HEK293T (cell line): ENCODE data around the gene RGS7.

Experiments
- CTCF ChIA-PET: fragments of 350-600 bp; formaldehyde crosslinking; extraction: SDS; loops from one replicate; lab custom pipeline; 2021; ENCODE audit warnings: antibody characterized with exemption, inconsistent platforms; lab: Yijun Ruan, JAX
- POLR2A ChIA-PET: fragments of 350-600 bp; formaldehyde crosslinking; extraction: SDS; loops from one replicate; lab custom pipeline; 2020; ENCODE audit warnings: antibody characterized with exemption, inconsistent platforms; lab: Yijun Ruan, JAX
- DNase-seq: peaks from one replicate; pipeline ENCODE4 v3.0.0; 2012; ENCODE audit warnings: mixed read lengths; ENCODE audit errors: extremely low spot score
- ARNT ChIP-seq: fragments of 450-650 bp; IDR thresholded peaks from 2 replicates; pipeline ENCODE4 v1.6.1; 2017; ENCODE audit warnings: mild to moderate bottlenecking
- BHLHE40 ChIP-seq: fragments of 450-650 bp; IDR thresholded peaks from 2 replicates; pipeline ENCODE4 v1.6.1; 2016; ENCODE audit warnings: mild to moderate bottlenecking, moderate library complexity, borderline replicate concordance
- CTBP1 ChIP-seq: fragments of 450-650 bp; IDR thresholded peaks from 2 replicates; pipeline ENCODE4 v1.6.1; 2016; ENCODE audit warnings: borderline replicate concordance
- ELF4 ChIP-seq: fragments of 450-650 bp; IDR thresholded peaks from 2 replicates; pipeline ENCODE4 v1.6.1; 2017; ENCODE audit warnings: antibody characterized with exemption
- FOXA1 ChIP-seq: fragments of 450-650 bp; IDR thresholded peaks from 2 replicates; pipeline ENCODE4 v1.6.1; 2016; ENCODE audit warnings: mild to moderate bottlenecking
- FOXK2 ChIP-seq: fragments of 450-650 bp; IDR thresholded peaks from 2 replicates; pipeline ENCODE4 v1.6.1; 2016; ENCODE audit warnings: mild to moderate bottlenecking
- FOXM1 ChIP-seq: fragments of 450-650 bp; IDR thresholded peaks from 2 replicates; pipeline ENCODE4 v1.6.1; 2017; ENCODE audit warnings: mild to moderate bottlenecking, borderline replicate concordance
- HDGF ChIP-seq: fragments of 450-650 bp; IDR thresholded peaks from 2 replicates; pipeline ENCODE4 v1.6.1; 2017; ENCODE audit warnings: antibody characterized with exemption, borderline replicate concordance
- L3MBTL2 ChIP-seq: fragments of 450-650 bp; conservative IDR thresholded peaks from 2 replicates; pipeline ENCODE4 v1.6.1; 2016; ENCODE audit warnings: mild to moderate bottlenecking
- LEF1 ChIP-seq: fragments of 450-650 bp; IDR thresholded peaks from 2 replicates; pipeline ENCODE4 v1.6.1; 2017; ENCODE audit warnings: mild to moderate bottlenecking, borderline replicate concordance
- NFRKB ChIP-seq: fragments of 450-650 bp; IDR thresholded peaks from 2 replicates; pipeline ENCODE4 v1.6.1; 2016; ENCODE audit warnings: mild to moderate bottlenecking, moderate library complexity
- SP1 ChIP-seq: fragments of 450-650 bp; IDR thresholded peaks from 2 replicates; pipeline ENCODE4 v1.6.1; 2017
- SUZ12 ChIP-seq: fragments of 450-650 bp; IDR thresholded peaks from 2 replicates; pipeline ENCODE4 v1.6.1; 2016; ENCODE audit warnings: mild to moderate bottlenecking
- TARDBP ChIP-seq: fragments of 450-650 bp; IDR thresholded peaks from 2 replicates; pipeline ENCODE4 v1.6.1; 2016
- ZNF384 ChIP-seq: fragments of 450-650 bp; IDR thresholded peaks from 2 replicates; pipeline ENCODE4 v1.6.1; 2016
- TF ChIP-seq, protein P1 (sequence below): fragments of 450-650 bp; IDR thresholded peaks from 2 replicates; pipeline ENCODE4 v1.6.1; 2016

RGS7 gene

GRCh38 chr1:241389400-241389799, 32.4 kb upstream of the RGS7 start:
- no peak for TF ChIP-seq SUZ12
- no peak for TF ChIP-seq SP1
- TF ChIP-seq L3MBTL2, result no peak
- TF ChIP-seq, protein P1, sequence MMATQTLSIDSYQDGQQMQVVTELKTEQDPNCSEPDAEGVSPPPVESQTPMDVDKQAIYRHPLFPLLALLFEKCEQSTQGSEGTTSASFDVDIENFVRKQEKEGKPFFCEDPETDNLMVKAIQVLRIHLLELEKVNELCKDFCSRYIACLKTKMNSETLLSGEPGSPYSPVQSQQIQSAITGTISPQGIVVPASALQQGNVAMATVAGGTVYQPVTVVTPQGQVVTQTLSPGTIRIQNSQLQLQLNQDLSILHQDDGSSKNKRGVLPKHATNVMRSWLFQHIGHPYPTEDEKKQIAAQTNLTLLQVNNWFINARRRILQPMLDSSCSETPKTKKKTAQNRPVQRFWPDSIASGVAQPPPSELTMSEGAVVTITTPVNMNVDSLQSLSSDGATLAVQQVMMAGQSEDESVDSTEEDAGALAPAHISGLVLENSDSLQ, result no peak
- TF ChIP-seq FOXK2, result no peak
- no peak for TF ChIP-seq FOXM1
- TF ChIP-seq TARDBP, result no peak
- TF ChIP-seq LEF1, result no peak
- TF ChIP-seq ARNT, result no peak
- TF ChIP-seq HDGF, result no peak
- no peak for TF ChIP-seq ZNF384
- no peak for TF ChIP-seq NFRKB
- POLR2A ChIA-PET, result interaction anchor here (0.6 kb wide), 1 partner anchor 1298 kb away, joined by 3 read pairs; no protein-coding TSS in a partner anchor

DNA sequence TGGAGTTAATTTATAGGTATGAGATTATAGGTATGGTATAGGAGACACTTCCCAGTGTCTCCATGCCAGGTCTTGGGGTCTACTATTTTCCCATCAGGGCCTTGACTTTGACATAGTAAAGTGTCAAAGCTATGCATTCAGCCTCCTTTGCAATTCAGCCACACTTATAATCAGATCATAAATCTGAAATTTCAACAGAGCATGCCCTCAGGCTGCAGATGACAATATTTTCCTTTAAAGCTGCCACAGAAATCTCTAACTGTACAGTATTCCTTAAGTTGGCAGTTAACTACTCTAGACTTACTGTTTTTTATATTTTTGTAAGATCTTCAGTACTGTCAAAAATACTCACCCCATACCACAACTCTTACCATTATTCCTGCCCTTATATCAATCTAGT, 30.2 kb upstream of the RGS7 start:
- DNase-seq, result no peak
- ChIA-PET POLR2A (no interaction called here), CTCF (interaction anchor here (1.4 kb wide), 1 partner anchor 12 kb away, joined by 5 read pairs; no protein-coding TSS in a partner anchor)
- TF ChIP-seq ZNF384, result no peak

More at GRCh38 chr1:241389400-241389799, 32.4 kb upstream of the RGS7 start:
- CTCF ChIA-PET, result no interaction called here
- DNase-seq, result no peak

- no peak for DNase-seq
- POLR2A ChIA-PET, result no interaction called here
- TF ChIP-seq, protein P1, result no peak
- TF ChIP-seq CTBP1 (no peak), NFRKB (no peak), ZNF384 (no peak), ARNT (no peak), ELF4 (no peak), L3MBTL2 (no peak), BHLHE40 (no peak), LEF1 (no peak), FOXA1 (no peak)
- CTCF ChIA-PET, result no interaction called here
These were observed 19.7 kb upstream of the RGS7 start for GRCh38 chr1:241376701-241377100.

GRCh38 chr1:241375886-241376285, 18.9 kb upstream of the RGS7 start:
- TF ChIP-seq L3MBTL2, result no peak
- TF ChIP-seq BHLHE40, result no peak
- TF ChIP-seq ARNT, result no peak
- TF ChIP-seq FOXM1, result no peak
- TF ChIP-seq, protein P1, result no peak
- no peak for TF ChIP-seq SUZ12
- TF ChIP-seq FOXK2, result no peak
- no peak for TF ChIP-seq NFRKB
- no peak for TF ChIP-seq ELF4
- no peak for TF ChIP-seq FOXA1
- no peak for TF ChIP-seq LEF1
- no peak for DNase-seq
- ChIA-PET CTCF (no interaction called here), POLR2A (no interaction called here)

- TF ChIP-seq, protein P1, result no peak
- TF ChIP-seq NFRKB (no peak), FOXK2 (no peak), SP1 (no peak), ELF4 (no peak), TARDBP (no peak)
- no peak for DNase-seq
- POLR2A ChIA-PET, result no interaction called here
- CTCF ChIA-PET, result no interaction called here
These were observed 9.2 kb upstream of the RGS7 start for GRCh38 chr1:241366196-241366595.

GRCh38 chr1:241362350-241362749, 5.3 kb upstream of the RGS7 start:
- ChIA-PET POLR2A (no interaction called here), CTCF (no interaction called here)
- TF ChIP-seq SUZ12, result no peak
- no peak for TF ChIP-seq L3MBTL2
- no peak for TF ChIP-seq NFRKB
- TF ChIP-seq HDGF, result no peak
- TF ChIP-seq CTBP1, result no peak
- no peak for TF ChIP-seq ELF4
- no peak for TF ChIP-seq FOXK2
- no peak for TF ChIP-seq ZNF384
- no peak for TF ChIP-seq SP1
- no peak for TF ChIP-seq LEF1
- TF ChIP-seq FOXA1, result no peak
- no peak for TF ChIP-seq ARNT
- TF ChIP-seq FOXM1, result no peak
- no peak for TF ChIP-seq BHLHE40
- TF ChIP-seq, protein P1, result no peak
- no peak for DNase-seq
